ENCODE data around the gene SEMA3D. TPM values are rescaled to one million over a fixed set of nuclear protein-coding genes. Genes with fewer than 3 reads are reported as not detected.
A peak's percentile ranks its signal among the peaks of the same experiment; 100 is the strongest.

SEMA3D gene
- polyA plus RNA-seq, 1 donor from 2014 or later, result 1.6 TPM

GRCh38 chr7:85186083-85186520 lies 754 bp downstream of the SEMA3D start:
- Histone ChIP-seq H3K9me2 (ENCODE audit: insufficient read depth, low read length) (no peaks in the 10 kb centered on the region), H3K9me3 (ENCODE audit: low read length) (no peaks in the 10 kb centered on the region), H3K9ac (ENCODE audit: low read length) (peak overlapping the region; percentile 47), H4K20me1 (ENCODE audit: insufficient read depth) (no peaks in the 10 kb centered on the region), H3K36me3 (ENCODE audit: insufficient read depth, low read length) (no peaks in the 10 kb centered on the region), H3K27ac (ENCODE audit: low read length) (no peak overlapping the region), H3K4me2 (ENCODE audit: low read length) (peak overlapping the region; percentile 86), H3K79me2 (replicated peaks; ENCODE audit: insufficient read depth, low read length) (no peaks in the 10 kb centered on the region), H3F3A (ENCODE audit: insufficient read depth, low read length, poor library complexity, severe bottlenecking) (no peaks in the 10 kb centered on the region), H3K4me3 (ENCODE audit: low read length) (peak overlapping the region; percentile 80), H3K27me3 (ENCODE audit: insufficient read depth, low read depth, low read length) (peaks cover 36% of the 10 kb centered on the region), H2AFZ (ENCODE audit: low read depth, low read length) (peak overlapping the region; percentile 73)
- TF ChIP-seq SMC3 (conservative IDR thresholded peaks at IDR 0.05; ENCODE audit: poor library complexity) (no peak), TAF1 (IDR thresholded peaks at IDR 0.05; ENCODE audit: low read depth) (no peak), POLR2AphosphoS5 (IDR thresholded peaks at IDR 0.05) (no peak), REST (IDR thresholded peaks at IDR 0.05; ENCODE audit: borderline replicate concordance) (no peak), RAD21 (conservative IDR thresholded peaks at IDR 0.05) (no peak), EP300 (conservative IDR thresholded peaks at IDR 0.05; ENCODE audit: poor library complexity, severe bottlenecking) (no peak), EZH2 (IDR thresholded peaks at IDR 0.05; ENCODE audit: borderline replicate concordance, insufficient read depth, low read length, poor library complexity, severe bottlenecking) (no peak), MXI1 (conservative IDR thresholded peaks at IDR 0.05; ENCODE audit: poor library complexity, severe bottlenecking) (no peak), CTCF (IDR thresholded peaks at IDR 0.05; ENCODE audit: poor library complexity, severe bottlenecking) (no peak)

GRCh38 chr7:85185424-85186082 lies 1.3 kb downstream of the SEMA3D start:
- peaks cover 36% of the 10 kb centered on the region for H3K27me3 ChIP-seq (ENCODE audit: insufficient read depth, low read depth, low read length)
- no peak overlapping the region for H3K27ac ChIP-seq (ENCODE audit: low read length)

More at GRCh38 chr7:85185424-85186082, 1.3 kb downstream of the SEMA3D start:
- Histone ChIP-seq H3K9ac (ENCODE audit: low read length) (peak overlapping the region; percentile 47), H3K9me3 (ENCODE audit: low read length) (no peaks in the 10 kb centered on the region), H3K4me2 (ENCODE audit: low read length) (peak overlapping the region; percentile 86), H3K4me3 (ENCODE audit: low read length) (peak overlapping the region; percentile 80), H4K20me1 (ENCODE audit: insufficient read depth) (no peaks in the 10 kb centered on the region), H3K79me2 (replicated peaks; ENCODE audit: insufficient read depth, low read length) (no peaks in the 10 kb centered on the region), H3K36me3 (ENCODE audit: insufficient read depth, low read length) (no peaks in the 10 kb centered on the region), H3F3A (ENCODE audit: insufficient read depth, low read length, poor library complexity, severe bottlenecking) (no peaks in the 10 kb centered on the region), H3K9me2 (ENCODE audit: insufficient read depth, low read length) (no peaks in the 10 kb centered on the region), H2AFZ (ENCODE audit: low read depth, low read length) (peak overlapping the region; percentile 73)
- TF ChIP-seq POLR2AphosphoS5 (IDR thresholded peaks at IDR 0.05) (peak; percentile 19), CTCF (IDR thresholded peaks at IDR 0.05; ENCODE audit: poor library complexity, severe bottlenecking) (peak; percentile 22), REST (IDR thresholded peaks at IDR 0.05; ENCODE audit: borderline replicate concordance) (no peak)

Measured in neural cell (in vitro differentiated cells).